ENCODE data around the gene ST6GAL2.
A peak's percentile ranks its signal among the peaks of the same experiment; 100 is the strongest.

ST6GAL2 gene

DNA sequence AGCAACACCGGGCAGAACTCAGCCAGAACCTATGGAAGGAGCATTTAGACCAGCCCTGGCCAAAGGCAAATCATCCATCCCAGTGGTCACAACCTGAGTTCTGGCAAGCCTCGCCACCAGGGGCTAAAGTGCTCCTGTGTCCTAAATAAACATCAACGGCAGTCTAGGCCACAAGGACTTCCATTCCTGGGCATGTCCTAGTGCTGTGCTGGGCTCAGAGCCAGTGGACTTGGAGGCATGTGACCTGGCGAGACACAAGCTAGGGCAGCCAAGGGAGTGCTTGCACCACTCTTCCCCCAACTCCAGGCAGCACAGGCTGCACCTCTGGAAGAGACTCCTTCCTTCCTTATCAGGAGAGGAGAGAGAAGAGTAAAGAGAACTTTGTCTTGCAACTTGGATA lies 69.0 kb downstream of the ST6GAL2 start:
- H3K36me3 Mint-ChIP-seq (ENCODE audit: low read depth) = peaks cover 55% of the 10 kb centered on the region
- no peaks in the 10 kb centered on the region for H3K27me3 Mint-ChIP-seq (ENCODE audit: low read depth)
- H3K4me1 Mint-ChIP-seq = peaks cover 18% of the 10 kb centered on the region
- TF ChIP-seq, protein P1, sequence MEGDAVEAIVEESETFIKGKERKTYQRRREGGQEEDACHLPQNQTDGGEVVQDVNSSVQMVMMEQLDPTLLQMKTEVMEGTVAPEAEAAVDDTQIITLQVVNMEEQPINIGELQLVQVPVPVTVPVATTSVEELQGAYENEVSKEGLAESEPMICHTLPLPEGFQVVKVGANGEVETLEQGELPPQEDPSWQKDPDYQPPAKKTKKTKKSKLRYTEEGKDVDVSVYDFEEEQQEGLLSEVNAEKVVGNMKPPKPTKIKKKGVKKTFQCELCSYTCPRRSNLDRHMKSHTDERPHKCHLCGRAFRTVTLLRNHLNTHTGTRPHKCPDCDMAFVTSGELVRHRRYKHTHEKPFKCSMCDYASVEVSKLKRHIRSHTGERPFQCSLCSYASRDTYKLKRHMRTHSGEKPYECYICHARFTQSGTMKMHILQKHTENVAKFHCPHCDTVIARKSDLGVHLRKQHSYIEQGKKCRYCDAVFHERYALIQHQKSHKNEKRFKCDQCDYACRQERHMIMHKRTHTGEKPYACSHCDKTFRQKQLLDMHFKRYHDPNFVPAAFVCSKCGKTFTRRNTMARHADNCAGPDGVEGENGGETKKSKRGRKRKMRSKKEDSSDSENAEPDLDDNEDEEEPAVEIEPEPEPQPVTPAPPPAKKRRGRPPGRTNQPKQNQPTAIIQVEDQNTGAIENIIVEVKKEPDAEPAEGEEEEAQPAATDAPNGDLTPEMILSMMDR (IDR thresholded peaks at IDR 0.05; ENCODE audit: unreplicated experiment in 3 of 3) = no peak
- H3K27ac Mint-ChIP-seq = no peak overlapping the region
- no peak overlapping the region for H3K4me3 Mint-ChIP-seq
- peaks cover 11% of the 10 kb centered on the region for H3K9me3 Mint-ChIP-seq

DNA sequence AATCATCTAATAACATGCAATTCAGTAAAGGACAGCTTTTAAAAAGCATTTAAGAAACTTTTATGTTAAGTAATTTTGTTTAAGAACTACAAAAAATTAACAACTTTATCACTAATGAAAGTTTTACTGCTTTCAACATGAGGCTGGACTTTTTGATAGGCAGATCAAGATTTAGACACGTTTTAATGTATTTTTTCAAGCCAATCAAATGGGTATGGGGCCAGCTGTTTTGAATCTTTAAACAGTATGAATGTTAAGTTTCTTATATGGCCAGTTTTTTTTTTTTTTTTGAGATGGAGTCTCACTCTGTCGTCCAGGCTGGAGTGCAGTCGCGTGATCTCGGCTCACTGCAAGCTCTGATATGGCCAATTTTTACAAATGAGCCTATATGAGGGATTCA lies 73.1 kb downstream of the ST6GAL2 start:
- TF ChIP-seq, protein P1 (IDR thresholded peaks at IDR 0.05; ENCODE audit: unreplicated experiment in 3 of 3) = no peak
- no peaks in the 10 kb centered on the region for H3K9me3 Mint-ChIP-seq
- peak overlapping the region; percentile 8 to 79 (median 55) for H3K27ac Mint-ChIP-seq
- H3K27me3 Mint-ChIP-seq (ENCODE audit: low read depth) = peaks cover 4% of the 10 kb centered on the region
- peaks cover 46% of the 10 kb centered on the region for H3K36me3 Mint-ChIP-seq (ENCODE audit: low read depth)
- H3K4me1 Mint-ChIP-seq = peaks cover 19% of the 10 kb centered on the region
- no peak overlapping the region for H3K4me3 Mint-ChIP-seq

DNA sequence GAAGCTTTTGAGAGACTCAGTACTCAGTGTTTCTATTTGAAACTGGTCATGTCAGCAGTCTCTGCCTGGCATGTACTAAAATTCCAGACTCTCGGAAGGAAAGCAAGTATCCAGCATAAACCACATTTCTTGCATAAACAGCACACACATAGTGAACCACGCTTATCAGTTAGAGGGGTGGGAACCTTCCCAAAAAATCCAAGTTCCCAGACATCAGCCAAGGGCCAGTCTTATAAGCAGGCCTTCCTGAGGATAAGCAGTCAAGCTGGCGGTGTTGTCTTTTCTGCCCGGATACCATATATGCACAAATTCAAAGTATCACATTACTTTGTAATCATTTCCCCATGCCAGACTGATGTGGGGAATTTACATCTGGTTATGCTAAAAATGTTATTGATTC lies 73.6 kb downstream of the ST6GAL2 start:
- Mint-ChIP-seq H3K27me3 (ENCODE audit: low read depth) (peaks cover 4% of the 10 kb centered on the region), H3K27ac (peak overlapping the region; percentile 55 to 79 (median 57)), H3K9me3 (no peaks in the 10 kb centered on the region), H3K36me3 (ENCODE audit: low read depth) (peaks cover 42% of the 10 kb centered on the region), H3K4me3 (no peak overlapping the region), H3K4me1 (peaks cover 19% of the 10 kb centered on the region)
- TF ChIP-seq, protein P1 (IDR thresholded peaks at IDR 0.05; ENCODE audit: unreplicated experiment in 3 of 3) = no peak

- H3K27me3 Mint-ChIP-seq (ENCODE audit: low read depth) = peaks cover 4% of the 10 kb centered on the region
- no peak overlapping the region for H3K4me3 Mint-ChIP-seq
- no peaks in the 10 kb centered on the region for H3K9me3 Mint-ChIP-seq
- H3K27ac Mint-ChIP-seq = no peak overlapping the region
- peaks cover 5% of the 10 kb centered on the region for H3K4me1 Mint-ChIP-seq
- H3K36me3 Mint-ChIP-seq (ENCODE audit: low read depth) = peaks cover 54% of the 10 kb centered on the region
- TF ChIP-seq, protein P1 (IDR thresholded peaks at IDR 0.05; ENCODE audit: unreplicated experiment in 3 of 3) = no peak
Measured at GRCh38 chr2:106805716-106806115, 80.3 kb downstream of the ST6GAL2 start.

- H3K36me3 Mint-ChIP-seq (ENCODE audit: low read depth) = peaks cover 54% of the 10 kb centered on the region
- H3K4me1 Mint-ChIP-seq = peaks cover 5% of the 10 kb centered on the region
- peaks cover 4% of the 10 kb centered on the region for H3K27me3 Mint-ChIP-seq (ENCODE audit: low read depth)
- no peak overlapping the region for H3K4me3 Mint-ChIP-seq
- no peak overlapping the region for H3K27ac Mint-ChIP-seq
- TF ChIP-seq, protein P1 (IDR thresholded peaks at IDR 0.05; ENCODE audit: unreplicated experiment in 3 of 3) = no peak
- no peaks in the 10 kb centered on the region for H3K9me3 Mint-ChIP-seq
Measured at GRCh38 chr2:106804161-106804560, 81.8 kb downstream of the ST6GAL2 start.

DNA sequence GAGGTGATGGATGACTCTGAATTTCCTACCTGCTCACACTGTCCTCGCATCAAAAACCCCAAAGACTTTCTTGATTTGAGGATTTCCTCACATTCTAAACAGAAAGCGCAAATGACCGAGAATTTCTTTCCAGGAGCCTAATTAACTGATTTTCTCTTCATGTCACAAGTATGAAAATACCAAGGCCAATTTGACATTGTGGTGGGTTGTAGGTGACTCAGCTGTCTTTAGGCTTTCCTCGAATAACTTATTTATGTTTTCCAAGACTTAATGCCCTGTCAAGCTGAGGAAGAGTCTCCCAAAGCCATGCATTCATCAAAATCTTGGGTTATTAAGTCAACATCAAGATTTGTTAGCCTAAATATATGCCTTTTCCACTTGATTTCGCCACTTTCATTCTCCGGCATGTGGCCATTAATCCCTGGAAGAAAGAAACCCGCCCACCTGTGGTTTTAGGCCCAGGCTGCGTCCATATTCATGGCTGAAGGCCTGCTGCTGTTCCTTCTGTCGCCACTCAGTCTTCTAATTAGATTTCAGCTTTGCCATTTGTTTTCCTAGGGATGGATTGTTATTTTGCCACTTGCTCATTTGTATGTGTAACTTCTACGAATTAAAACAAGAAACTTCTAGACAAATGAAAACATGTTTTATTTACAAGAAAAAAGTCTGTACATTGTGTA lies 84.9 kb downstream of the ST6GAL2 start:
- Mint-ChIP-seq H3K4me3 (no peak overlapping the region), H3K27me3 (ENCODE audit: low read depth) (no peaks in the 10 kb centered on the region), H3K27ac (peak overlapping the region in 1 of 3 experiments; percentile 57), H3K36me3 (ENCODE audit: low read depth) (peaks cover 31% of the 10 kb centered on the region), H3K4me1 (peaks cover 5% of the 10 kb centered on the region), H3K9me3 (no peaks in the 10 kb centered on the region)
- TF ChIP-seq, protein P1 (IDR thresholded peaks at IDR 0.05; ENCODE audit: unreplicated experiment in 3 of 3) = no peak

Measured in nephron (organoid).